Peyer's patch (tissue), 4 donors: ENCODE results near the gene ATP6V0D1.

Experiments
- POLR2A ChIP-seq, 2 donors: fragments of 450-650 bp; IDR thresholded peaks; one replicate each; pipeline ENCODE4 v1.5.1; 2017; ENCODE audit warnings: antibody characterized with exemption in 2 of 2, mild to moderate bottlenecking in 2 of 2, moderate library complexity in 2 of 2
- TF ChIP-seq, protein P1 (sequence below), 6 experiments: fragments of 450-650 bp in 4 of 6; fragments of 200-600 bp in 2 of 6; sonication (generic) in 1 of 6; IDR thresholded peaks; one replicate each; pipeline ENCODE4 v1.5.1; 2017 to 2019; ENCODE audit warnings: antibody characterized with exemption in 6 of 6, mild to moderate bottlenecking in 3 of 6, moderate library complexity in 1 of 6

DNA sequence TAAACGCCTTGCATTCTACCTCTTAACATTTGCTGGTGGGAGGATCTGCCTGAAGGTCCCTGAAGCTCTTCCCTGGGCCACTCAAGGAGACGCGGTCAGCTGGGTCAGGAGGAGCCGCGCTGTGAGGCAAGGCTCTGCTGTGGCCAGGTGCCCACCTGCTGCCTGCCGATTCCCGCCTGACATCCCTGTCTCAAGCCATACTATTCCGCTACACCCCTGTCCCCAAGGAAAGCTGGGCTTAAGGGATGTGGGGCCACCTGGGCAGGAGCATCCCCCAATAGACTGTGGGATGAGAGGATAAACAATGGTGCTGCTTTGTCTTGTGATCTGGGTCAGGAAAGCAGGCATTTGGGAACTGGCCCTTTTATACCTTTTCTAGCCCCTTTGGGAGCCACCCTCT lies 92.8 kb downstream of the ATP6V0D1 start:
- TF ChIP-seq, protein P1, sequence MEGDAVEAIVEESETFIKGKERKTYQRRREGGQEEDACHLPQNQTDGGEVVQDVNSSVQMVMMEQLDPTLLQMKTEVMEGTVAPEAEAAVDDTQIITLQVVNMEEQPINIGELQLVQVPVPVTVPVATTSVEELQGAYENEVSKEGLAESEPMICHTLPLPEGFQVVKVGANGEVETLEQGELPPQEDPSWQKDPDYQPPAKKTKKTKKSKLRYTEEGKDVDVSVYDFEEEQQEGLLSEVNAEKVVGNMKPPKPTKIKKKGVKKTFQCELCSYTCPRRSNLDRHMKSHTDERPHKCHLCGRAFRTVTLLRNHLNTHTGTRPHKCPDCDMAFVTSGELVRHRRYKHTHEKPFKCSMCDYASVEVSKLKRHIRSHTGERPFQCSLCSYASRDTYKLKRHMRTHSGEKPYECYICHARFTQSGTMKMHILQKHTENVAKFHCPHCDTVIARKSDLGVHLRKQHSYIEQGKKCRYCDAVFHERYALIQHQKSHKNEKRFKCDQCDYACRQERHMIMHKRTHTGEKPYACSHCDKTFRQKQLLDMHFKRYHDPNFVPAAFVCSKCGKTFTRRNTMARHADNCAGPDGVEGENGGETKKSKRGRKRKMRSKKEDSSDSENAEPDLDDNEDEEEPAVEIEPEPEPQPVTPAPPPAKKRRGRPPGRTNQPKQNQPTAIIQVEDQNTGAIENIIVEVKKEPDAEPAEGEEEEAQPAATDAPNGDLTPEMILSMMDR (IDR thresholded peaks at IDR 0.05): no peak
- TF ChIP-seq POLR2A (IDR thresholded peaks at IDR 0.05): no peak
